ENCODE measurements around the gene MAP7D1. TPM values are rescaled to one million over a fixed set of nuclear protein-coding genes. Genes with fewer than 3 reads are reported as not detected.
"Not testable (repeated sequence)": the region's sequence is repeated elsewhere in the genome, so short reads cannot be mapped to it uniquely, and the experiment has no call there.

MAP7D1 gene
- polyA plus RNA-seq, 1 donor from 2014 or later, result 11.4 TPM

DNA sequence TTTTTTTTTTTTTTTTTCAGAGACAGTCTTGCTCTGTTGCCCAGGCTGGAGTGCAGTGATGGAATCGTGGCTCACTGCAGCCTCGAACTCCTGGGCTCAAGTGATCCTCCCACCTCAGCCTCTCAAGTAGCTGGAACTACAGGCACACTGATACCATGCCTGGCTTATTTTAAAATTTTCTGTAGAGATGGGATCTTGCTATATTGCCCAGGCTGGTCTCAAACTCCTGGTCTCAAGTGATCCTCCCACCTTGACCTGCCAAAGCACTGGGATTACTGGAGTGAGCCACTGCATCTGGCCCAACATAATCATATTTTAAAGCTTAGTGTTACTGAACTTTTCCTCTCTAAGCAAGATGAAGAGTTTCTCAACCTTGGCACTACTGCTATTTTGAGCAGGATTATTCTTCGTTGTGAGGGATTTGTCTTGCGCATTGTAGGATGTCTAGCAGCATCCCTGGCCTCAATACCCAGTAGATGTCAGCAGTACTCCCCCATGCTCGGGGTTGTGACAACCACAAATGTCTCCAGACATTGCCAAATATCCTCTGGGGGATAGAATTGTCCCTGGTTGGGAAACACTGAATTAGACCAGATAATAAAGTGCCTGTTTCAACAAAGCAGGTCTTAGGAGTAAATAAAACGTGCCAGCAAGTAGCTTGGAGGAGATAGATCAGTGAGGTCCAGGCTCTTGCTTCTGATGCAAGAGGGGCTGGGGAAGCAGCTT, 53.2 kb downstream of the MAP7D1 start:
- Mint-ChIP-seq H3K27ac (no peak overlapping the region), H3K27me3 (peaks cover 4% of the 10 kb centered on the region), H3K9me3 (peaks cover 0 to 4% (median 0%) of the 10 kb centered on the region in 3 donors), H3K4me3 (no peak overlapping the region), H3K36me3 (no peaks in the 10 kb centered on the region), H3K4me1 (peaks cover 11 to 15% (median 14%) of the 10 kb centered on the region in 3 donors)

DNA sequence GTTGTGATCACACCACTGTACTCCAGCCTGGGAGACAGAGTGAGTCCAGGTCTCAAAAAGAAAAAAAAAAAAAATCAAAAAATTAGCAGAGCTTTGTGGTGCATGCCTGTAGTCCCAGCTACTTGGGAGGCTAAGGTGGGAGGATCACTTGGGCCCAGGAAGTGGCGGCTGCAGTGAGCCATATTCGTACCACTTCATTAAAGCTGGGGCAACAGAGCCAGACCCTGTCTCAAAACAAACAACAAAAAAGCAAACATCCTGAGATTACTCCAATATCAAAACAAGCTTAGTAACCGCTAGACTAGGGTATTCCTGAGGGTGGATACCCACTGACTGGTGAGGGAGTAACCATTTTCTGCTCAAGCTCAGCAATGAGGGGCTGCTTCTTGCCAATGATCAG, 55.3 kb downstream of the MAP7D1 start:
- H3K4me1 Mint-ChIP-seq, result peaks cover 11 to 15% (median 14%) of the 10 kb centered on the region in 3 donors
- no peaks in the 10 kb centered on the region for H3K36me3 Mint-ChIP-seq
- no peak overlapping the region for H3K4me3 Mint-ChIP-seq
- no peak overlapping the region for H3K27ac Mint-ChIP-seq
- peaks cover 0 to 4% (median 0%) of the 10 kb centered on the region in 3 donors for H3K9me3 Mint-ChIP-seq
- peaks cover 4% of the 10 kb centered on the region for H3K27me3 Mint-ChIP-seq

DNA sequence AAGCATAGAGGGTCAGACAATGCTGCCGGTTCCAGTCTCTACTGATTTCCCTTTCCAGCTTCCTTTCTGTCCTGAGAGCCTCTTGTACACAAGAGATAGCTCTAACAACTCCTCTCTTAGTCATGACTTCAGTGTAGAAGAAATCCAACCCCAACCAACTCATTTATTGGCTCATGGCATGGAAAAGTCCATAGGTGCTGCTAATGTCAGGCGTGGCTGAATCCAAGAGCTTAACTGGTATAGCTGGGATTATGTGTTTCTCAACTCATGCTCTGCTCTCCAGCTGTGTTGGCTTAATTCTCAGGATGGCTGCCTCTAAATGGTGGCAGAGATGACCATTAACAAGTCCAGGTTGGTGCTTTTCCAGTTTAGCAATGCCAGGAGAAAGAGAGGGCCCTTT, 55.9 kb downstream of the MAP7D1 start:
- no peaks in the 10 kb centered on the region for H3K36me3 Mint-ChIP-seq
- peak overlapping the region in 1 of 3 donors; percentile 71 for H3K27ac Mint-ChIP-seq
- peaks cover 8 to 14% (median 13%) of the 10 kb centered on the region in 3 donors for H3K4me1 Mint-ChIP-seq
- H3K27me3 Mint-ChIP-seq, result peaks cover 4% of the 10 kb centered on the region
- H3K4me3 Mint-ChIP-seq, result peak overlapping the region in 1 of 4 donors; percentile 57
- H3K9me3 Mint-ChIP-seq, result no peaks in the 10 kb centered on the region

DNA sequence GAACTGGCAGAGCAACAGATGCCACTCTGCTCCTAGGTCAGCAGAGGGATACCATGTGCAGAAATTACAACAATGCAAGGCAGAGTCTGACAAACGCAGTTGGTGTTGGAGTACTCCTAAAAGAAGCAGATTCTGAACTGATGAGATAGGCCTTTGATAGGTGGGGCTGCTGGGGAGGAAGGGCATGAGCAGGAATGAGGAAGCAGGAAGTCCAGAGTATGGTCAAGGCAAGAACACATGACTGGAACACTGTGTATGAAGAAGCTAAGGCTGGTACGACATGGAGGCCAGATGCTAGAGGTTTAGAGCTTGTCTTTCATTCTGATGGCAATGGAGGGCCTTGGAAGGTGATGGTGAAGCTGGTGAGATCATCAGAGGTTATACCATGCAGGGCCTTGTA, 56.8 kb downstream of the MAP7D1 start:
- H3K27ac Mint-ChIP-seq, result peak overlapping the region in 2 of 3 donors; percentile 16 to 63
- H3K4me1 Mint-ChIP-seq, result peaks cover 2 to 9% (median 6%) of the 10 kb centered on the region in 3 donors
- peaks cover 4% of the 10 kb centered on the region for H3K27me3 Mint-ChIP-seq
- no peaks in the 10 kb centered on the region for H3K36me3 Mint-ChIP-seq
- no peaks in the 10 kb centered on the region for H3K9me3 Mint-ChIP-seq
- no peak overlapping the region for H3K4me3 Mint-ChIP-seq

DNA sequence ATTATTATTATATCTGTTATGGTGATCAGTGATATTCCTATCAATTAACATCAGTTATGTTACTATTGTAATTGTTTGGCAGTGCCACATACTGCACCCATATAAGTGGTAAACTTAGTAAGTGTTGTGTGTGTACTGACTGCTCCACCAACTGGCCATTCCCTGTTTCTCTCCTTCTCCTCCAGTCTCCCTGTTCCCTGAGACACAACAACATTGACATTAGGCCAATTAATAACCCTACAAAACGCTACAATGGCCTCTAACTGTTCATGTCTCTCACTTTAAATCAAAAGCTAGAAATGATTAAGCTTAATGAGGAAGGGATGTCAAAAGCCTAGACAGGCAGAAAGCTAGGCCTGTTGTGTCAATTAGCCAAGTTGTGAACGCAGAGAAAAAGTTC, 61.7 kb downstream of the MAP7D1 start:
- H3K27ac Mint-ChIP-seq, result no peak overlapping the region

DNA sequence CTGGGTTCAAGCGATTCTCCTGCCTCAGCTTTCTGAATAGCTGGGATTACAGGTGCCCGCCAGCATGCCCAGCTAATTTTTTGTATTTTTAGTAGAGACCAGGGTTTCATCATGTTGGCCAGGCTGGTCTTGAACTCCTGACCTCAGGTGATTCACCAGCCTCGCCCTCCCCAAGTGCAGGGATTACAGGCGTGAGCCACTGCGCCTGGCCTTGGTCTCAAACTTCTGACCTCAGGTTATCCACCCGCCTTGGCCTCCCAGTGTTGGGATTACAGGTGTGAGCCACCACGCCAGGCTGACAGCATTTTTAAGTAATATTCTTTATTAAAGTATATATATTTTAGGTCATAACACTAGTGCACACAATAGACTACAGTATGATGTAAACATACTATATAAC, 65.9 kb downstream of the MAP7D1 start:
- H3K27me3 Mint-ChIP-seq, H3K9me3 Mint-ChIP-seq, H3K4me3 Mint-ChIP-seq, H3K27ac Mint-ChIP-seq, H3K36me3 Mint-ChIP-seq: not testable (repeated sequence)
- peaks cover 17 to 24% (median 22%) of the 10 kb centered on the region in 3 donors for H3K4me1 Mint-ChIP-seq

More for the DNA sequence above, 61.7 kb downstream of the MAP7D1 start:
- Mint-ChIP-seq H3K27me3 (no peaks in the 10 kb centered on the region), H3K4me1 (peaks cover 0 to 6% (median 4%) of the 10 kb centered on the region in 3 donors), H3K36me3 (no peaks in the 10 kb centered on the region), H3K9me3 (no peaks in the 10 kb centered on the region), H3K4me3 (no peak overlapping the region)

DNA sequence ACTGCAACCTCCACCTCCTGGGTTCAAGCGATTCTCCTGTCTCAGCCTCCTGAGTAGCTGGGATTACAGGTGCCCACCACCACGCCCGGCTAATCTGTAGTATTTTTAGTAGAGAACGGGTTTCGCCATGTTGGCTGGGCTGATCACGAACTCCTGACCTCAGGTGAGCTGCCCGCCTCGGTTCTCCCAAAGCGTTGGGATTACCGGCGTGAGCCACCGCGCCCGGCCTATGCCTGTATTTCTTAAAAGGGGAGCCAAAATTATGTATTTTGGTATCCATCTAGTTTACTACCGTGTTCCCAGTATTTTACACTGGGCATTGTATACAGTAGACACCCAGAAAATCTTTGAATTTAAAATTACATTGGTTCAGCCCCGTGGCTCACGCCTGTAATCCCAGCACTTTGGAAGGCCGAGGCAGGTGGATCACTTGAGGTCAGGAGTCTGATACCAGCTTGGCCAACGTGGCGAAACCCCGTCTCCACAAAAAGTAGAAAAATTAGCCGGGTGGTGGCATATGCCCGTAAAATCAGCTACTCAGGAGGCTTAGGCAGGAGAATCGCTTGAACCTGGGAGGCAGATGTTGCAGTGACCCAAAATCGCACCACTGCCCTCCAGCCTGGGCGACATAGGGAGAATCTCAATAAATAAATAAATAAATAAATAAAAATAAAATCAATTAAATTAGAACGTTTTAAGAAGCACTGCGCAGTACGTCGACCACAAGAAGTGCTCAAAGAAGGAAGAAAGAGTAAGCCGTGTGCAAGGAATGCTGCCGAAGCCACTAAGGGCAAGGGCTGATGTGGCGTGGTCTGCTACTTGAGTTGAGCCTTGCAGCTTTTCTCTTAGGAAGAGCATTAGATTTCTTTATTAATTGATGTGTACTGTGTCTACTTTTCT, 66.8 kb downstream of the MAP7D1 start:
- H3K36me3 Mint-ChIP-seq, result peaks cover 2% of the 10 kb centered on the region
- H3K27ac Mint-ChIP-seq, result peak overlapping the region; percentile 97 to 100 (median 98)
- no peaks in the 10 kb centered on the region for H3K9me3 Mint-ChIP-seq
- no peaks in the 10 kb centered on the region for H3K27me3 Mint-ChIP-seq
- H3K4me1 Mint-ChIP-seq, result peaks cover 22 to 28% (median 27%) of the 10 kb centered on the region in 3 donors
- H3K4me3 Mint-ChIP-seq, result peak overlapping the region; percentile 94 to 100 (median 96)

DNA sequence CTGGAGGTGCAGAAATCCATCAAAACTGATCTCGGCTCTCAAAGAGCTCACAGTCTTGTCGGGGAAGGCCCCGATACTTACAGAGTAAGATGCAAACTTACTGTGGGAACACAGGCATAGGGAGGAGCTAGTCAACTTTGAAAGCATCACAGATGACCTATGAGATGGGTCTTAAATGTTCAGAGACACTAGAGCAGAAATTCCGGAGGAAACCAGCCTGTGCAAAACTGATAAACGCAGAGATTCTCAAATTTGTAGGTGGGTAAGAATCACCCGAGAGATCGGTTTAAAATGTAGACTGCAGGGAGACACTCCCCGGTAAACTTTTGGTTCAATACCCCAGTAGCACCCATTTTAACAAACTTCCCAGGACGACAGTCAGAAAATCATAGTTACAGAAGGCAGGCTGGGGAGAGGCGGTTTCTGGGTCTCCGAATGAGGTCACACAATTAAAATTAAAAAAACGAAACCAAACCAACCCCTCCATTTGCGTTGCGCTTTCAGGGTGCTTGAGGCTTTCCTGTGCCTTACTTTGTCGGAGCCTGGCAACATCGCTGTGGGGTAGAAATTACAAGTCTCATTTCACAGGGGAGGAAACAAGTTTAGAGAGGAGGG, 67.5 kb downstream of the MAP7D1 start:
- Mint-ChIP-seq H3K4me1 (peaks cover 22 to 28% (median 27%) of the 10 kb centered on the region in 3 donors), H3K4me3 (peak overlapping the region; percentile 94 to 100 (median 96)), H3K9me3 (no peaks in the 10 kb centered on the region), H3K36me3 (peaks cover 2% of the 10 kb centered on the region), H3K27me3 (no peaks in the 10 kb centered on the region), H3K27ac (peak overlapping the region; percentile 97 to 100 (median 98))

DNA sequence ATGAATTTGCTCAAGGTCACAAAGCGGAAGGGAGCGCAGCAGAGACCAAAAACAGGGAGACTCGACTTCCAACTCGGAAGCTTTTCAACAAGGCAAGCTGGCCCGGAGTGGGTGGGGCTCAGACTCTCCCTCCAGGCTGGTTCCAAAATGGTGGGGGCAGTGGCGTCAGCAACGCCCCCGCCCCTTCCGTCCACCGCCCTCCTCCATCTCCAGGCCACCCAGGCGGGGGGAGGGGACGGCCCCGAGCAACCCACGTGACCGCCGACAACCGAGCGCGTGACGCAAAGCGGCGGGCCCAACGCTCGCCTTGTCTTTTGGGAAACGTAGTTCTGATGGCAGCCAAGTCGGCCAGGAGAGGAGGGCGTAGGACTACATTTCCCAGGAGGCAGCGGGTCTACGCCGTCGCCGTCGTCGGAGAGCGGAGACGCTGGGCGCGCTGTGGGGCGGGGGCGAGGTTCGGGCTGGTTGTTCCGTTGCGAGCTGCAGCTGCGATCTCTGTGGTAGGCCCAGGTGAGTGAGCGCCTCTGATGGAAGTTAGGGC, 68.1 kb downstream of the MAP7D1 start, which contains the start of gene THRAP3:
THRAP3 (plus strand) TSS at position 448 of the 541 bp plus-strand sequence. CDS start 58,121 bp downstream, outside the sequence.
- Mint-ChIP-seq H3K27me3 (no peaks in the 10 kb centered on the region), H3K4me3 (peak within 1 kb of the TSS; percentile 94 to 100 (median 96)), H3K9me3 (no peaks in the 10 kb centered on the region), H3K4me1 (peaks cover 22 to 28% (median 27%) of the 10 kb centered on the region in 3 donors), H3K36me3 (peaks cover 2% of the 10 kb centered on the region), H3K27ac (peak within 1 kb of the TSS; percentile 97 to 100 (median 98))

DNA sequence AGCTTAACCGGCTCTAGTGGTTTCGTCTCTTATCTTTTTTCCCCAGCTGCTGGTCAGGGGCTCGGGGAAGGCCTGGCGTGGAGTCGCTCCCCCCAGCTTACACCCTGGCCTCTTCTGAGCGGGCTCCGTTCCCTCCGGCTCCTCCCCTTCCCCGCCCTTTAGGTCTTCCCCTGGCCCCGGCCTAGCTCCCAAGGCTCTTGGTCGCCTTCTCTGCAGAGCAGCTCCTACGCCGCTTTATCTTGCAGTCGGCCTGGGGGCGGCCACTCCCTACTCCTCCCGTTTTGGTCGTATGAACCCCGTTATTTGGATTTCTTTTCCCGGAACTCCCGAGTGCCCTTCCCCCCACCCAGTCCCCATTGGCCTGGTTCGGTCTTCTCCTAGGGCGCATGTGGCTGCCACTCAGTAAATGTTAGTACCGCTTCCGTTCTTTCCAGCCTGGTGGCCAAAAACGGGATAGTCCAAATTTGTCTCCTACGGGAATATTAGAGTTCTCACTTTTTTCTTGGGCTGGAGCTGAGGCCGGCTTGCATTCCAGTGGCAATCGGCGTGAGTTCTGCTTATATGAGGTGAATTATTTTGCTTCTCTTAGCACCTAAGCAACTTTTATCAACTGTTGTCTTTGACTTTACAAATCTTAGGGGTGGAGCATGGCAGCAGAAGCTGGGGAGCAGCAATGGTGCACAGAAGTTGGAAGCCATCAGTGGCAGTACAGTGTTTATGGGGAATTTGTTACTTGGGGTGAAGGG, 68.8 kb downstream of the MAP7D1 start:
- Mint-ChIP-seq H3K4me3 (peak overlapping the region; percentile 94 to 100 (median 96)), H3K27ac (peak overlapping the region; percentile 97 to 100 (median 98)), H3K9me3 (no peaks in the 10 kb centered on the region), H3K36me3 (peaks cover 2% of the 10 kb centered on the region), H3K27me3 (no peaks in the 10 kb centered on the region), H3K4me1 (peaks cover 22 to 28% (median 27%) of the 10 kb centered on the region in 3 donors)

DNA sequence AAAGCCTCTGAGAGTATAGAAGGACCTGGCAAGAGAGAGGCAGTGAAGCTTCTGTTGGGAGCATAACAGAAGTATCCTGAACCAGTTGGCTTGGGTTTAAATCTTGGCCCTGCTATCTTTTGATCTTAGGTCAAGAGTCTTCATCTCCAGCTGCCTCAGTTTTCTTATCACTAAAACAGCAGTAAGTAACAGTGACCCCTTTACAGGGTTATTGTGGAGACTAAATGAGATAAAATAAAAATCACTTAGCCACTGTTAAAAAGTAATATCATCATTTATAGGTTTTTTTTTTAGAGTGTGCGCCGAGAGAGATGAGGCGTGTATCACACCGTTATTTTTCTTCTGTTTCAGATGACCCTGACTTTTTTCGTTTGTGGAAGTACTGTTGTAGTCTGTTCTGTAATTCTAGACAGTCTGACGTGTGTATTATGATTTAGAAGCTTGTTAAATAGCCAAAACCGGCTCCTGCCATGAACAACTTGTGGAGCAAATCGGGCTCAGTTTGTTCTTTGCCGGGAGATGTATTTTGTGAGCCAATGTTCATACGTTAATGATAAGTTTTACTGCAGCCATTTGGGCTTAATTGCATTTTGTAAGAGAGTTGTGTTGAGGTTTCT, 69.4 kb downstream of the MAP7D1 start:
- Mint-ChIP-seq H3K4me1 (peaks cover 22 to 28% (median 27%) of the 10 kb centered on the region in 3 donors), H3K27me3 (no peaks in the 10 kb centered on the region), H3K36me3 (peaks cover 2% of the 10 kb centered on the region)

DNA sequence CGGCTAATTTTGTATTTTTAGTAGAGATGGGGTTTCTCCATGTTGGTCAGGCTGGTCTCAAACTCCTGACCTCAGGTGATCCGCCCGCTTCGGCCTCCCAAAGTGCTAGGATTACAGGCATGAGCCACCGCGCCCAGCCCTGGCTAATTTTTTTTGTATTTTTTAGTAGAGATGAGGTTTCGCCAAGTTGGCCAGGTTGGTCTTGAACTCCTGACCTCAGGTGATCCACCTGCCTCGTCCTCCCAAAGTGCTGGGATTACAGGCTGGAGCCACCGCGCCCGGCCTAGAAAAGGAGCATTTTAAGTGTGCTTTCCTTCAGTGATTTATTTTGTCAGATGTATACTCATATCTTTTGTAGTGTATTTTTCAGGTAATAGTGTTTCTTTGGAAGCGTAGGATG, 74.3 kb downstream of the MAP7D1 start:
- Mint-ChIP-seq H3K27ac (peak overlapping the region in 1 of 3 donors; percentile 89), H3K4me1 (peaks cover 39 to 51% (median 46%) of the 10 kb centered on the region in 3 donors)
- not testable (repeated sequence) for H3K36me3 Mint-ChIP-seq, H3K27me3 Mint-ChIP-seq, H3K9me3 Mint-ChIP-seq, H3K4me3 Mint-ChIP-seq

More for the DNA sequence above, 69.4 kb downstream of the MAP7D1 start:
- Mint-ChIP-seq H3K4me3 (peak overlapping the region; percentile 94 to 100 (median 96)), H3K9me3 (no peaks in the 10 kb centered on the region), H3K27ac (peak overlapping the region; percentile 97 to 100 (median 98))

Measured in IgD-negative memory B cell (primary cell).